Measurements from ENCODE around the gene UBE2M.

DNA sequence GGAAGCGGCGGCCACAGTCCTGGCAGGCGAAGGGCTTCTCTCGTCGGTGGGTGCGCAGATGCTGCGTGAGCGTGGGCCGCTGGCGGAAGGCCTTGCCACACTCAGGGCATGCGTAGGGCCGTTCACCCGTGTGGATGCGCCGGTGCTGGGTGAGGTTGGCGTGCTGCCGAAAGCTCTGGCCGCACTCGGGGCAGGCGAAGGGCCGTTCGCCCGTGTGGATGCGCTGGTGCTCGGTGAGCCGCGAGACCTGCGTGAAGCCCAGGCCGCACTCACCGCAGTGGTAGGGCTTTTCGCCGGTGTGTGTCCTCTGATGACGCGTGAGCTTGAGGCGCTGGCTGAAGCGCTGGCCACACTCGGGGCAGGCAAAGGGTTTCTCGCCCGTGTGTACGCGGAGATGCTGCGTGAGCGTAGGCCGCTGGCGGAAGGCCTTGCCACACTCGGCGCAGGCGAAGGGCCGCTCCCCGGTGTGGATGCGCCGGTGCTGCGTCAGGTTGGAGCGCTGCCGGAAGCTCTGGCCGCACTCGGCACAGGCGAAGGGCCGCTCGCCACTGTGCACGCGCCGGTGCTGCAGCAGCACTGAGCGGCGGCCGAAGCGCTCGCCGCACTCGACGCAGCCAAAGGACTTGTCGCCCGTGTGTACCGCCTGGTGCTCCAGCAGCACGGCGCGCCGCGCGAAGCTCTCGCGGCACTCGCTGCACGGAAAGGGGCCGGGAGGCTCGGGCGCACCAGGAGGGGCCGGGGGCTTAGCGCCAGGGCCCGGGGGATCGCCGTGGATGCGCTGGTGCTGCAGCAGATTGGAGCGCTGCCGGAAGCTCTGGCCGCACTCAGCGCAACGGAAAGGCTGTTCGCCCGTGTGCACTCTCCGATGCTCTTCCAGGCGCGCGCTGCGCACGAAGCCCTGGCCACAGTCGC is 4.0 kb upstream of the UBE2M start:
- no peak for TF ChIP-seq YY1 (IDR thresholded peaks at IDR 0.05; ENCODE audit: insufficient read depth, insufficient read length)
- no peak for TF ChIP-seq ZNF274 (IDR thresholded peaks at IDR 0.05; ENCODE audit: low read depth, low read length)
- no peak for TF ChIP-seq SUZ12 (IDR thresholded peaks at IDR 0.05; ENCODE audit: extremely low read depth, insufficient read depth, insufficient read length)

All from NT2/D1 (cell line).